CD4-positive, alpha-beta T cell treated with Interleukin-4 for 4 hours (primary cell): ENCODE results near the gene TEX261.

Experiments used
- DNase-seq: peaks from one replicate; pipeline ENCODE4 v3.0.0-alpha.2; 2020

TEX261 gene

DNA sequence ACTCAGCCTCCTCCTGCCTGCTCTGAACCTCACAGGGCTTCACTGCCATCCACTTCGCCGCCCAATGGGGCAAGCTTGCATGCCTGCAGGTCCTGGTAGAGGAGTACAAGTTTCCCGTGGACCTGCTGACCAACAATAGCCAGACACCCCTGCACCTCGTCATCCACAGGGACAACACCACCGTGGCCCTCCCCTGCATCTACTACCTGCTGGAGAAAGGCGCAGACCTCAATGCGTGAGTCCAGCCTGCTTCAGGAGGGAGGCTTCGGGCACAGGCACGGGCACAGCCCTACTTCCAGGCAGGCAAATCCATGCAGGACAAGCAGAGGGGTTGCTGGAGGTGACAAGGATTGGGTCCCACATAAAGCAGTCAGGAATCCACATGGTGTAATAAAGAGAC is 15.0 kb downstream of the TEX261 start:
- no peak for DNase-seq

GRCh38 chr2:70979180-70979488 is 15.5 kb downstream of the TEX261 start:
- DNase-seq, result no peak

DNA sequence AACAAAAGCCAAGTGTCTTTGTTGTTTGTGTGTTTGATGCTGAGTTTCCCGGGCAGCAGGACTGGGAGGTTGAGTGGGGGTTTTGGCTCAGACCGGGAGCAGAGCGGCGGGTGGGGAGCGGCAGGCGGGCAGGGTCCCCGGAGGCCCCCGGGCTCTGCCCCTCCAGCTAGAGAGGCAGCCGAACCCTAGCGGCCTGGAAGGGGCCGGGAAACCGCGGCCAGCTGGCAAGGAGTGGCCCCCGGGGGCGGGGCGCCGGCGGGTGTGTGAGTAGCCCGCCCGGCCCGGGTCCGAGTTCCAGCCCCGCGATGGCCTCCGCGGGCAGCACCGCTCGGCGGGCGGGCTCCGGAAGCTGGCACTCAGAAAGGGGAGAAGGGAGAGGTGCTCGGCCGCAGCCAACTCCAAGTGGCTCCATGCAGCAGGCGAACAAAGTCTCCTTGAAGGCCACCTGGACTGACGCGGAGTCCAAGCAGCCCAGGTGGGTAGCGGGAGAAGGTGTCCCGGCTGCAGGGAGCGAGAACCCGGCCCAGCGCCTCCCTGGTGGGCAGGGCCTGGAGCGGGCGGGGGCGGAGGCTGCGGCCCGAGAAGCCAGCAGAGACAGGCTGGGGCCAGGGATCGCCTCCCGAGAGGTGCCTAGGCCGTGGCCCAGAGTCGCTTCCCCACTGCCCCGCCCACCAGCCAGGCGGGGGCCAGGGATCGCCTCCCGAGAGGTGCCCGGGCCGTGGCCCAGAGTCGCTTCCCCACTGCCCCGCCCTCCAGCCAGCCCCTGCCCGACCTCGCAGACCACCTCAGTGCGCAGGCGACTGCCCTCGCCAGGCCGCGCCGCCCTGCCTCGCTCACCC is 16.1 kb downstream of the TEX261 start, which contains the start of gene ANKRD53:
TSS of gene ANKRD53 (plus strand) at position 290 of the 839 bp plus-strand sequence. CDS start at position 306, 16 bp downstream.
- no peak for DNase-seq

- peak; percentile 15 for DNase-seq
Observed at GRCh38 chr2:70977605-70978205, 17.0 kb downstream of the TEX261 start.

- DNase-seq, result no peak
Observed at GRCh38 chr2:70975237-70975636, 19.4 kb downstream of the TEX261 start.

- DNase-seq, result no peak
Observed at GRCh38 chr2:70974592-70974991, 20.1 kb downstream of the TEX261 start.

- no peak for DNase-seq
Observed at GRCh38 chr2:70967189-70967588, 27.5 kb downstream of the TEX261 start.

DNA sequence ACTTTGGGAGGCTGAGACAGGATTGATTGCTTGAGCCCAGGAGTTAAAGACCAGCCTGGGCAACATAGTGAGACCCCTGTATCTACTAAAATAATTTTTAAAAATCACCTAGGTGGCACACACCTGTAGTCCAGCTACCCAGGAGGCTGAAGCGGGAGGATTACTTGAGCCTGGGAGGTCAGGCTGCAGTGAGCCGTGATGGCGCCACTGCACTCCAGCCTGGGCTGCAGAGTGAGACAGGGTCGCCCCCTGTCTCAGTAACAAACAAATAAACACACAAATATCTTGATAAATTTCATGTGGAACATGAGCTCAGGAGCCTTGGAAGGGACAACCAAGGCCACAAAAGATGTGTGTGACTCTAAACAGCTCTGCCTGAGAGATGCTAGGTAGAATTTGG is 28.0 kb downstream of the TEX261 start:
- no peak for DNase-seq

DNA sequence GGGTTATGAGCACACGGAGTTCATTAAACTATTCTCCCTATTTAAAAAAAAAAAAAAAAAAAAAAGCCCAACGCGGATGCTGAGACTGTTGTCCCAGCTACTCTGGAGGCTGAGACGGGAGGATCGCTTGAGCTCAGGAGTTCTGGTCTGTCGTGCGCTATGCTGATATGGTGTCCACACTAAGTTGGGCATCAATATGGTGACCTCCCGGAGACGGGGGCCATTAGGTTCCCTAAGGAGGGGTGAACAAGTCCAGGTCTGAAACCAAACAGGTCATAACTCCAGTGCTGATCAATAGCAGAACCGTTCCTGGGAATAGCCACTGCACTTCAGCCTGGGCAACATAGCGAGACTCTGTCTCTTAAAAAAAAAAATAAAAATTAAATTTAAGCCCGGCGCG is 29.2 kb downstream of the TEX261 start:
- DNase-seq, result no peak

DNA sequence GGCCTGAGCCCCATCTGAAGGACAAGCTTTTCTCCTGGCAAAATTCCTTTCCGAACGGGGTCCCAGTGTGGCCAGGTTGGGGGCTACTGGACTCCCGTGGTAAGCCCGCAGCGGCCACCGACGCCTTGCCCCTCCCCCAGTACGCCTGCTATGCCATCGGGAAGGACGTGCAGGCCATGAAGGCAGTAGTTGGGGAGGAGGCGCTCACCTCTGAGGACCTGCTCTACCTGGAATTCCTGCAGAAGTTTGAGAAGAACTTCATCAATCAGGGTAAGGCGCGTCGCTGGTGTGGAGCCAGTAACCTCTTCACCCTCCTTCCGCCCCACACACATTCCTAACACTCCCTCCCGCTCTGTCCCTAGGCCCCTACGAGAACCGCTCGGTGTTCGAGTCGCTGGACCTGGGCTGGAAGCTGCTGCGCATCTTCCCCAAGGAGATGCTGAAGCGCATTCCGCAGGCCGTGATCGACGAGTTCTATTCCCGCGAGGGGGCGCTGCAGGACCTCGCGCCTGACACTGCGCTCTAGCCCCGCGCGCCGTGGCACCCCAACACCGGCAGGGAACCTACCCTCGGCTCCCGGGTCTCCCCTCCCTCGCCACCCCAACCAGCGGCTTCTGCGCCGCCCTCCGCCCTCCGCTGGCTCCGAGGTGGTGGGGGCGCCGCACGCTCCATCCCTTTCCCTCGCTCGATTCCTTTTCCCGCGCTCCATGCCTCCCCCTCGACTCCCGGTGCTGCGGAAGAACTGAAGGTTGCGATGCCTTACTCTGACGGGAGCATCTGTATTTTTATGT is 29.9 kb downstream of the TEX261 start:
- DNase-seq, result peak; percentile 78

DNA sequence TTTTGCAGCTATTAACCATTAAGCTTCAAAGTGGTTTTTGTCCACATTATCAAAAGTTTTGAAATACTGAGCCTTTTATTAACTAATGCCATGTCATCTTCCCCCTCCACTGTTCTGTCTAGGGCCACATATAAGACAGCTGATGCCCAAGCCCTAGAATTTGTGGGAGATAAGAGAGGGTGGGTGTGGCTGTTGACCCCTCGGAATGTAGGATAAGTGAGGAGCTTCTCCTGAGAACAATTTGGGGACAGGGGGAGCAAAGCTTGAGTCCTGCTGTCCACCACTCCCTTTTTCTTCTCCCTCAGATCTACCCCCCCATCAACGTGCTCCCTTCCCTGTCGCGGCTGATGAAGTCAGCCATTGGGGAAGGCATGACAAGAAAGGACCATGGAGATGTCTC is 30.5 kb downstream of the TEX261 start:
- no peak for DNase-seq

DNA sequence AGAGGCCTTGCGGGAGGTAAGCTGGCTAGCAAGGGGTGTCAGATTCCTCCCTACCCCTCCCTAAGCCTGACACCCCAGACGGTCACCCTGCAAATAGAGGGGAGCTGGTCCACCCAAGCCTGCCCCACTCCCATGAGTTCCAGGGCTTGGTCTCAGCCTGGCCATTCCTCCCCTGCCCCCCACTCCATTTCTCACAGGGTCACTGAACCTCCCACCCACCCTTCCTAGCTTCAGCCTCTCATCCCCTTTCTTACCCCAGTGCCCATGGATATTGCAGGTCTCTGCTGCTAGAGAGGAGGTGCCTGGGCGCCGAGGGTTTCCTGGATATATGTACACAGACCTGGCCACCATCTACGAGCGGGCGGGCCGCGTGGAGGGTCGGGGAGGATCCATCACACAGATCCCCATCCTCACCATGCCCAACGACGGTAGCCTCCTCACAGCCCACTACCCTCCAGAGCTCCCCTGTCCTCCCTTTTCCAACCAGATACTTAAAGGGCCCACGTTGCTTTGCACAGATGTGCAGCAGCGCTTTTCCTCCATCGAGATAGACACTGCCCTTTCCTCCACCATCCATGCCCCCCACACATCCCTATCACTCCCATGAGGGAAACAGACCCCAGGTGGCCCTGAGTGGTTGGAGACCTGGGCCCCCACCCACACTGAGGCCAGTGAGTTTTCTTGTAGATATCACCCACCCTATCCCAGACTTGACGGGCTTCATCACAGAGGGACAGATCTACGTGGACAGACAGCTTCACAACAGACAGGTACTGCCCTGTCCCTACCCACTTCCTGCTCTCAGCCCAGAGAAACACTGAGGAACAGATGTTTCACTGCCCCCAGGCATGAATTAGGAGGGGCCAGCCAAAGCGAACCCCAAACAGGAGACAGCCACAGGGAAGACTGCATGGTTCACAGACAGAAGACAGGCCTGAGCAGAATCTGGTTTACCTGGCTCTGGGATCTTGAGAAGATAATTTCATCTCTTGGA is 31.5 kb downstream of the TEX261 start:
- no peak for DNase-seq

DNA sequence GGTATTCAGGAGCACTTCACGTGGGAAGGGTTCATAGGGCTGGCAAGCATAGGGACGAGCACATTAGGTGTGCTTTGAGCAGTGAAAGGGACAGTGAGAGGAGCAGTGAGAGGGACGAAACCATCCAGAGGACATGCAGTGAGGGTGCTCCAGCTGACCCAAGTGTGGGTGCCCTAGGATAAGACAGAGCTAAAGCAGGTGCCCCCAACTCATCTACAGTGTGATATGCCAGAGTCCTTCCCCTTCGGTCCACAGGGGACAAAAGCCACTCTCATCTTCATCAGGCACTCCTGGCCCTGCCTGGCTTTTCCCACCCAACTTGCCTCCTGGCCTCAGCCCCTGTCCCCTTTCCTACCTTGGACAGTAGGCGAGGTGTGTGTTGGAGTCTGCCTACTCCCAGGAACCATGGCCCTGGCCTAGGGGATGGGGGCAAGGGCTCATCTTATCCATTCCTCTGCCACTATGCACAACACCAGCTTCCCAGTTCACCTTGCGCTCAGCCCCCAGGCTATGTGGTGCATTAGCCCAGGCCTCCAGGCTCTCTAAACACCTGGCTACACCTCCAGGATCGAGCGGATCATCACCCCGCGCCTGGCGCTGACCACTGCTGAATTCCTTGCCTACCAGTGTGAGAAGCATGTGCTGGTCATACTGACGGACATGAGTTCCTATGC is 32.3 kb downstream of the TEX261 start:
- no peak for DNase-seq

- no peak for DNase-seq
Observed at GRCh38 chr2:70961648-70961994, 33.1 kb downstream of the TEX261 start.

DNA sequence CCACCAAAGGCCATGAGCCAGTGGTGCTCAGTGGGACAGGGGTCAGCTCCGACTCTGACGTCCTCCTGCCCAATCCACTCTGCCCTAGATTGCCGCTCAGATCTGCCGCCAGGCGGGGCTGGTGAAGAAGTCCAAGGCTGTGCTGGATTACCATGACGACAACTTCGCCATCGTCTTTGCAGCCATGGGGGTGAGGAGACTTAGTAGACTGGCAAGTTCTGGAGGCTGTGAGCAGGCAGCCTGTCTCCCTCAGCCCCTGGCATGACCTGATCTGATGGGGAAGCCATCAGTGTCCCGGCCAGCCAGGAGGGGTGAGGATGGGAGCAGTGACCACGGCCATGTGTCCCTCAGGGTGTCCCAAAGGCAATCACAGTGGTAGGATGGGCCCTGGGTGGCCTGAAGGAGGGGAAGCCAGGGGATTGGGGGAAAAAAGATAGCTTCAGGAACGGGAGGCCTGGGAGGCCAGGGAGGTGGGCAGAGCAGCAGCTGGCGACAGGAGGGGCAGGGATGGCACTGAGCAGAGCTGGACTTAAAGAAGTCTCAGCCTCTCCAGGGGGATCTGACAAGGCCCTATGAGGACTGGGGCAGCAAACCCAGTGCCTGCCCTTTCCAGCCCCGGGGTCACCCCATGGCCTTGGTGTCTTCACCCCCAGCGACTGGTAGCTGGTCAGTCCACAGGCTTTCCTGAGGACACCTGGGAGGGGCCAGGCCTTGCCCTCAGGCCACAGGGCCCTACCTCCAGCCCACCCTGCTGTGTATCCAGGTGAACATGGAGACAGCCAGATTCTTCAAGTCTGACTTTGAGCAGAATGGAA is 33.6 kb downstream of the TEX261 start:
- DNase-seq, result no peak

- no peak for DNase-seq
Observed at GRCh38 chr2:70959851-70960832, 34.5 kb downstream of the TEX261 start.

GRCh38 chr2:70959271-70959761 is 35.4 kb downstream of the TEX261 start:
- no peak for DNase-seq

DNA sequence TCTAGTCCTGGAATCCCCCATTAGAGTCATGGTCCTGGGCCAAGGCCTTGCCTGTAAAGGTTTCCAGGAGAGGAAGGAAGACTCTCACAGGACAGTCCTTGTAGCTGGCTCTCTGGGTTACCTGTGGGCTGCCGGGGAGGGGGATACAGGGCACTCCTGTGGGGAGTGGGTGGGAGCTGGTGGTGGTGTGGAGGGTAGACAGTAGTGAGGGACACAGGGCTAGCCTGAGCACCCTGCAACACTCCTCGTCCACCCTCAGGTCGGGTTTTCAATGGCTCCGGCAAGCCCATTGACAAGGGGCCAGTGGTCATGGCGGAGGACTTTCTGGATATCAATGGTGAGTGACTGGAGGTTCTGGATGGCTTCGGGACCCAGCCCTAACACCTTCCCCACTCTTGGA is 35.9 kb downstream of the TEX261 start:
- DNase-seq, result no peak

DNA sequence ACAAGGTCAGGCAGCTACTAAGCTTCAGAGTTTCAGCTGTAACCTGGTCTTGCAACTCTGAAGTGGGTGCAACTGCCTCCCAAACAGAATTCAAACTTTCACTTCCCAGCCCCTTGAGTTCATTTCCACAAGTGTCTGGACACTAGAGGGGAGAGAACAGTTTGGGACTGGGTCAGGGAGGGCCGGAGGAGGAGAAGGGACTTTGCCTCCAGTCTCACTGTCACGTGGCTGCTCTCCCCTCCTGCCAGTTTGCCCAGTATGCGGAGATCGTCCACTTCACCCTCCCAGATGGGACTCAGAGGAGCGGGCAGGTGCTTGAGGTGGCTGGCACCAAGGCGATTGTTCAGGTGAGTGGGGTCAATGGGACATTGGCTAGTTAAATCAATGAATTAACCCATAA is 36.9 kb downstream of the TEX261 start:
- DNase-seq, result no peak

DNA sequence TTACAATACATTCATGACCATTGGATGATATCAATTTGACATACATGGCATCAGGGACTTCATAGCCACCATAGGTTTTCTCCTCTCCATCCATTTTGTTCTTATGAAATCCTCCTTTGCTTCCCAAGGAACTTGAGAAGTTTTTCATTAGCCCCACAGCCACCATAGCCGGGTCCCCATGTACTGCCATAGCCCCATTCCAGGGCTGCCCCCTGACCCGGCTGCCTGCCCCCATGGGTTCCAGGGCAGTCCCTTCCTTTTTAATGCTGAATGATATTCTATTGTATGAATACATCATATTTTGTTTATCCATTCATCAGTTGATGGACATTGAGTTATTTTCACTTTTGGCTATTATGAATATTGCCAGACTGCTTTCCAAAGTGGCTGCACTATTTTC is 38.5 kb downstream of the TEX261 start:
- DNase-seq, result no peak
